Activated CD8-positive, alpha-beta memory T cell treated with anti-CD3 and anti-CD28 coated beads, Interleukin-2, amount 50 U/mL, for 4 hours (primary cell): ENCODE results near the gene DNPEP.

Source experiments
- DNase-seq: peaks from one replicate; pipeline ENCODE4 v3.0.0-alpha.2; 2020

Gene DNPEP

DNA sequence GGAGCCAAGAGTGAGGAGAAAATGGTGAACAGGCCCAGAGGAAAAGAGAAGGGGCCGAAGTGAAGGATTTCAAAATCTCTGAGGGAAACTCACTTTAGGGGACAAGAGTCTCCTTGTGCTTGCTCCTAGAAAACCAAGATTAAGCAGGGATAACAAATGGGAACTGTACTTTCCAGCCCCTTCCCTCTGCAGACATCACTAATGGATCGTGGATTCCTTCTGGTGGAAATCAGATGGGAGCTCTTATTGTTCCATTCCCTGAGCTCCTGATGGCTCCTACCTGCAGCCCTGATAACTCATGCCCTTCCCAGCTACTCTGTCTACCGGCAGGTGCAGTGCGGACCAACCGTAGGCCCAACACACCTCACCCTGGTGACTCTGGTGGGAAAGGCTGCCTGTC, 34.6 kb downstream of the DNPEP start:
- DNase-seq: no peak

DNA sequence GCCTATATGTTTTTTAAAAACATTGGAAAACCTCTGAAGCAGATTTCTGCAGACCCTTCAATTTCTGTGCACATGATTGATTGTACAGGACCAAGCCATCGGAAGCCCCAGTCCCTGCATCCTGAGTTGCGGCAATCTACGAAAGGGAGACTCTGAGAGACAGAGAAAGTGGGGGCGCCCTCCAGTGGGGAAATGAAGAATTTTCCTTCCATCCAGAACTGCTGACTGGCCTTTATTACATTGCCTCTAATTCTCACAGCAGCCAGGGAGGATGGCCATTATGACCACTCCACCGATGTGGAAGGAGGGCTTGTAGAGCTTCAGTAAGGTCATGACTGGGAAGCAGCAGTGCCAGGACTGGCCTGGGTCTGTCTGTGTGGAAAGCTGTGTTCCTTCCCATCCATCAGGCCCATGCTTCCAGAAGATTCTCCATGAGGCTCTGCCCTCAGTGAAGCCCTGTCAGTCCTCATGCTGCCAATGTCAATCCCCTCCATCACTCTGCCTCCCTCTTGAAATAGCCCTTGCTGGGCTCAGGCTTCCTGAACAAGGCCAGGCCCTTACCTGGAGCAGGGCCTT, 35.2 kb downstream of the DNPEP start:
- peak; percentile 65 for DNase-seq

DNA sequence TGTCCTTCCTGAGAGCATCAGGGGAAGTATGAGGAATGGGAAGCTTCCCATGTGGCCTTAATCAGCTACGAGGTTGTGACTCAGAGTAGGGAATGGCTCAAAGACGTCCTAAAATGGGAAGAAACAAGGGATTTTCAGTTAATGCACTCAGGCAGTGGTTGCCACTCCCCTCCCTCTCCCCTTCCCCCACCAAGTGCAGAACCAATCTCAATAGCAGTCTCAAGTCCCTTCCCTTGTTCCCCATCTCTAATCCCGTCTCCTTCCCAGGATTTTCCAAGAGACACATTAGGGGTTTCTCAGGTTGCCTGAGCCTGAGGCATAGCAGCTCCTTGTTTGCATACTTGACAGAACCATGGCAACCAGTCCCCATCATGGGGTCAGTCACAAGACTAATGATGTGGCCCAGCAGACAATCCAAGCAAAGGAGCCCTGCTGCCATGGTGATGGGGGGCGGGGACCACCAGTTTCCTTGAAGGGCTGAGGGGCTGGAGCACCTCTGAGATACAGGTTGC, 36.9 kb downstream of the DNPEP start:
- no peak for DNase-seq

DNA sequence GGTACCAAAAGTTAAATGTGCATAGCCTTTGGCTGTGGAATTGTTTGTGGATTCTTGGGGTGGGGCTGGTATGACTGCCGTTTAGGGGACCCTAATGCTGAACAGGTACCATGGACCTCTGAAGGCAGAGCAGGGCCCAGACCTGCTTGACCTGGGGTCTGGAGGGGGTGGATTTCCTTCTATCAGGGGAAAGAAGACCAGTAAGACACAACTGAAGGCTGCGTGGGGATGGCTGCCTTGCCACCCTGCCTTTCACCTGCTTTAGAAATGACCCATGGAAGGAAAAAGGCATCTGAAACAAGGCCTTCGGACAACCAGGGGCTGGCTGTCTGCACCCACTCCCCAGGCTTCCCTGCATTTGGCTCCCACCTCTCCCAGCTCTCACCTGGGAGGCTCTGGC, 37.5 kb downstream of the DNPEP start:
- DNase-seq: no peak

DNA sequence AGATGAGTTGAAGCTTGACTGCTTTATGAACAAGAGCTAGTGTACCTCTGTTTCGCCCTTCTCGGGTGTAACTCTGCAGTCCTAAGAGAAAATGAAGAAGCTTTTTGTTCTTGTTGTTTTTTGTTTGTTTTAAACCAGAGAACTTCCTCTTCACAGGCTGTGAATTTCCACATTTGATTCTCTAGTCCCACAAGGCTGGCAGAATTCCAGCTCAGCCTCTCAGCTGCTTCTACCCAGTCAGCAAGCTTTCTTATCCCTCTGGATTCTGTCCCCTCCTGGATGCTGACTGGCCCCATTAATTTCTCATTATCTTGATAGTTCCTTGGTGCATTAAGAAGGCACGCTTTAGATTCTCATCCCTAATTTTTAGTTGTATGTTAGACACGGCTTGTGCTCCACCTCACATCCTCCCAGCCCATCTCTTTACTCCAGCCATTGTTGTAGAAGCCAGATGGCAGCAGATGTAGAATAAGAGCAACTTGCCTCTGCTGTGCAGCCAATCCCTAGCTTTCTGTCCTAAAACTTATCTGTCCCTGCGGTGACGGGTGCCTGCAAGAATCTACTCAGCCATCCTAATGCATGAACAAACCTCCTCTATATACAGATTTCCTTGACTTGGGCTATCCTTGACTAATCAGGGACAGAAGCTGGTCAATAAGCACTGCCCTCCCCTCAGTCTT, 42.8 kb downstream of the DNPEP start:
- no peak for DNase-seq

DNA sequence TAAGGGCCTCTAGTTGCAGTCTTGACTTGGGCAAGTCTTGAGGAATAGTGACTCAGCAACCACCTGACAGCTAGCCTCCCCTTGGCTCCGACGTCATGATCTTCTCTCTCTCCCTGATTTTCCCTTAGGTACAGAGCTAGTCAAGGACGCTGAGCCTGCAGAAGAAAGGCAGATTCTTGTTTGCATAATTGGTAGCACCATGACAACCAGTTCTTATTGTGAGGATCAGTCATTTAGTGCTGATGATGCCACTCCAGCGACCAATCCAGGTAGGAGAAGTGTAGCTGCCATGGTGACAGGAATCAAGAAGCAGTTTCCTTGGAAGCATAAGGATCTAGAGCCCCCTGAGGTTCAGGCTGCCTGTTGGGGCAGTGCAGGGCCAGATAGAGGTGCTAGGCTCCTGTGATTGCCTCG, 52.3 kb downstream of the DNPEP start:
- DNase-seq: no peak

DNA sequence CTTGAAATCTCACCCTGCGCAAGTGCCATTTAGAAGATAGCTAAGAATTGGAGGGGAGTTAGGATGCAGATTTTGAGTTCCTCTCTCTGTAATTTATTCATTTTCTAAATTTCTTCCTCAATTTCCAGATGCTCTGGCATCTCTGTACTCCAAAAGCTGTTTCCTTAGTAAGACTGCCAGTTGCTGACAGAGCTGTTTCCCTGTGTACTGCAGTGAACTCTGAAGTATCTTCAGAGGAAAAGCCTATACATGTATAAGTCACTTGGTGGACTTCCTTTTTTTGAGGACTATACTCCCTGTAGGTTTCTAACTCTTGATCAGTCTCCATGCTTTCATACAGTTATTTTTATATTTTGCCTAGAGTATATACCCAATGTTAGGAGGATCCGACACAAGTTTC, 53.6 kb downstream of the DNPEP start:
- DNase-seq: no peak

DNA sequence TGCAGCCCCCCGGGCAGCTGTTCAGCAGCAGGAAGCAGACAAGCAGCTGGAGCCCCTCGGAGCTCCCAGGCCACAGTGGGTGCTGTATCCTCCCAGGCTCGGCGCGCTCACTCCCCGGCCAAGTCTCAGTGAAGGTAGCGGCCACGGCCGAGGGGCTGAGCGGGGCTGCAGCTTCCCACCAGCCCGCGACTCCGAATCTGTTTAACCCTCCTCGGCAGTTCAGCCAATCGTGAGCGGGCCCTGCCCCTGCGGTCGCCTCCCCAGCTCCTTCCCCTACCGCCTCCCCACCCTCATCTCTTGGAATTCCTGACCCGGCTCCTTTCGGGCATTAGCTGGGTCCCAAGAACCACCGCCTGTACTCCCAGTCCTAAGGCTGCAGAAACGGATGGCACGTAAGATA, 55.2 kb downstream of the DNPEP start, which contains the start of gene RESP18:
TSS of gene RESP18 (minus strand) at position 203 of the 400 bp plus-strand sequence.
- DNase-seq: no peak

DNA sequence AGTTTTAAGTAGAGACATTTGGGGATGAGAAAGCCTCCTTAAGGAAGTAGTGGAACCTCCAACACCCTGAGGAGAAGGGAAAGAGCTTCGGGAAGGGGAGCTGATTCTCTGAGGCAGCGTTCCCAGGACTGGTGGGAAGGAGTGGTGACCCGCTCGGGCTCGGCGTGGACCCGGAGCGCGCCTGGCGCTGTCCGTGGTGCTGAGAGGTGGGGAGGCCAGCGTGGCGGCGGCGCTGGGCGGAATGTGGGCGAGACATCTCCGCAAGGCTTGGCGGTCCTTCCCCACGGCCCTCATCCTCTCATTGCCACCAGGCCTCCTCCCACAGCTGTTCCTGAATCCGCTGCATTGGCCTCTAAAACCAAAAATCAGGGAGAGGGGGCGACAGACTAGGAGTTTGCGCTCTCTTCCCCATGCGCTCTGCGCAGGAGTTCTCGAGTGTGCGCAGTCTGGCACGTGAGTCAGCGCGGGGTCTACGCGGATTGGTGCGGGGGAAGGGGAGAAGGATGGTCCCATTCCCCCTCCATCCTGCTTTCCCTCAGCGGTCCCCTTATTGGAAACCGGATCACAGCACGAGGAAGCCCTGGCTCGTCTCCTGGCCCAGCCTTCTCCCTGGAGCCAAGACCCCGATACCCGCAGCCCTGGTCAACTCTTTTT, 56.0 kb downstream of the DNPEP start:
- no peak for DNase-seq

DNA sequence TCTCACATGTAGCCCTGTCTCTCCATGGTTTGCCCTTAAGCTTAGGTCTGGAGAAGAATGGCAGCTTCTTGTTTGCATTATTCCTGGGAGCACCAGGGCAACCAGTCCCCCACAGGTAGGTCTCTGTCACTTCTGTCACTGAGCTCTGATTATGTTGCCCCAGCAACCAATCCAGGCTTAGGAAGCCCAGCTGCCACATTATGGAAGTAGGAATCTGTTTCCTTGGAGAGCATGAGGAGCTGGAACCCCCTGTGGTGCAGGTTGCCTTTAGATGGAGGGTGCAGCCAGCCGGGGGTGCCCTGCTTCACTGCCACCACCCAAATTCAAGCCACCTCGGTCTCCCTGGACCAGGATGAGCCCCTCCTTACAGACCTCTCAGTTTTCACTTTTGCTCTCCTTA, 60.0 kb downstream of the DNPEP start:
- no peak for DNase-seq

DNA sequence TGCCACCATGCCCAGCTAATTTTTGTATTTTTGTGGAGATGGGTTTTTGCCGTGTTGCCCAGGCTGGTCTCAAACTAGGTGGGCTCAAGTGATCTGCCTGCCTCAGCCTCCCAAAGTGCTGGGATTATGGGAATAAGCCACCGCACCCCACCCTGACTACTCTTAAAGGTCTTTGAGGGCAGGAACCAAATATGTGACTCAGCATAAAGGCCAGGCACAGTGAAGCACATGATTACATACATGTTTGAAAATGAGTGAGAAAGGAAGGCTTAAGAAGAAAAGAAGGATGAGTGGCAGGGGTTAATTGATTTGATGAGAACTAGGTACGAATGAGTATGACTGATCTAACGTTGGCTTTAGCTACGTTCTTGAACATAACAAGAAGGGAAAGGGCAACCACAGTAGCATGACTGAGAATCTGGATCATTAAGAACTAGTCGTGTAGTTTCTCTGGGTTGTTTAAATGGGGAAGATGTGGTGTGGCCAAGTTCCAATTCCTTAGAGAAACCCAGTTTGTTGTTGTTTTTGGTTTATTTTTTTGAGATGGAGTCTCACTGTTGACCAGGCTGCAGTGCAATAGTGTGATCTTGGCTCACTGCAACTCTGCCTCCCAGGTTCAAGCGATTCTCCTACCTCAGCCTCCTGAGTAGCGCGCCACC, 61.9 kb downstream of the DNPEP start:
- DNase-seq: no peak

DNA sequence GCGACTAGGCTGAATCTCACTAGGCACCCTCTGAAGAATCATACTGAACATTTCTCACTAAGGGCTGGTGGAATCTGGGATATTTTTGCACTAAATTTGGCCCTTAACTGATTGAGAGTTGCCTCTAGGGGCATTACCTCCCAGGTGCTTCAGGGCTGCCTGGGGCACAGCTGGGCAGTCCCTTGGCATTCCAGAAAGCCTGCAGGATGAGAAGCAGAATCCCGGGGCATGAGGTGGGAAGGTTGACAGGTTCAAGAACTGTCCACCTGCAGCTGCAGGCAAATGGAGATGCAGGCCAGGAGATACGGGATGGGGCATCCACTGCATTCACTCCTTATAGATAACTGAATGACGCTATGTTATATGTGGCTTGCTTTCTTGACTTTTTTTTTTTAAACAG, 62.6 kb downstream of the DNPEP start:
- no peak for DNase-seq

DNA sequence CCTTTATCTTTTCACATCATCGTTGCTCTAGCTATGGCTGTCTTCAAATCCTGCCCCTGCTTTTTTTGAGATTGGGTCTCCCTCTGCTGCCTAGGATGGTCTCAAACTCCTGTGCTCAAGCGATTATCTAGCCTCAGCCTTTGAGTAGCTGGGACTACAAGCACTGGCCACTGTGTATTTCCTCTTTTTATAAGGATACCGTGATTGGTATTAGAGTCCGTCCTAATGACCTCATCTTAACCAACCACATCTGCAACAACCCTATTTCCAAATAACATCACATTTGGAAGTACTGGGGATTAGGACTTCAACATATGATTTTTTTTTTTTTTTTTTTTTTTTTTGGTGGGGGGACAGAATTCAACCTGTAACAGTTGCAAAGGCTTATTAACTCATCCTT, 64.3 kb downstream of the DNPEP start:
- DNase-seq: no peak
